NCI-H82 treated with DMSO at 0.1 percent for 48 hours (cell line): ENCODE results near the gene ST6GALNAC4.

Experiments
- DNase-seq: peaks from one replicate; lab custom pipeline; 2025; ENCODE audit not compliant: unreplicated experiment; lab: John Stamatoyannopoulos, UW

Gene ST6GALNAC4

GRCh38 chr9:127947841-127948710 lies 31.2 kb upstream of the ST6GALNAC4 start:
- no peak for DNase-seq

- DNase-seq, result no peak
These were observed 29.9 kb upstream of the ST6GALNAC4 start for GRCh38 chr9:127946728-127947127.

GRCh38 chr9:127945942-127946341 lies 29.1 kb upstream of the ST6GALNAC4 start:
- no peak for DNase-seq

- DNase-seq, result no peak
These were observed 28.5 kb upstream of the ST6GALNAC4 start for GRCh38 chr9:127945338-127945737.

- no peak for DNase-seq
These were observed 27.9 kb upstream of the ST6GALNAC4 start for GRCh38 chr9:127944586-127945218.

- peak; percentile 32 for DNase-seq
These were observed 26.9 kb upstream of the ST6GALNAC4 start for GRCh38 chr9:127943731-127944144.

GRCh38 chr9:127943011-127943662 lies 26.3 kb upstream of the ST6GALNAC4 start:
- DNase-seq, result no peak

GRCh38 chr9:127942216-127943010 lies 25.6 kb upstream of the ST6GALNAC4 start:
- peak; percentile 24 for DNase-seq

GRCh38 chr9:127941961-127942215 lies 25.0 kb upstream of the ST6GALNAC4 start:
- no peak for DNase-seq

- DNase-seq, result no peak
These were observed 24.5 kb upstream of the ST6GALNAC4 start for GRCh38 chr9:127941062-127941960.

- no peak for DNase-seq
These were observed 23.8 kb upstream of the ST6GALNAC4 start for GRCh38 chr9:127940593-127940992.

GRCh38 chr9:127938298-127938690 lies 21.5 kb upstream of the ST6GALNAC4 start:
- DNase-seq, result no peak

- peak; percentile 44 for DNase-seq
These were observed 20.8 kb upstream of the ST6GALNAC4 start, which contains the start of gene DPM2 for GRCh38 chr9:127937388-127938297. Gene DPM2, minus strand, starts transcription at chr9:127937854. Its CDS starts 34 bp downstream, at chr9:127937820.

- no peak for DNase-seq
These were observed 20.2 kb upstream of the ST6GALNAC4 start for GRCh38 chr9:127937056-127937387.

GRCh38 chr9:127936347-127936852 lies 19.6 kb upstream of the ST6GALNAC4 start:
- no peak for DNase-seq

- no peak for DNase-seq
These were observed 19.0 kb upstream of the ST6GALNAC4 start for GRCh38 chr9:127935765-127936221.

GRCh38 chr9:127934986-127935385 lies 18.1 kb upstream of the ST6GALNAC4 start:
- DNase-seq, result no peak

GRCh38 chr9:127934248-127934647 lies 17.4 kb upstream of the ST6GALNAC4 start:
- DNase-seq, result no peak
